Thyroid gland (tissue), 4 donors: ENCODE results near the gene SRSF12. TPM values are rescaled to one million over a fixed set of nuclear protein-coding genes. Genes with fewer than 3 reads are reported as not detected.
"Not testable (repeated sequence)": the region's sequence is repeated elsewhere in the genome, so short reads cannot be mapped to it uniquely, and the experiment has no call there.

Experiments used
- DNase-seq, 2 donors: peaks; one replicate each; pipeline ENCODE4 v3.0.0-alpha.2; 2019
- H3K27ac ChIP-seq, 3 donors: fragments of 200-600 bp; sonication (generic); 1 replicate in 2 of 3; 2 replicates in 1 of 3; pipeline ENCODE4 v1.5.1; 2016 to 2019; ENCODE audit warnings: mild to moderate bottlenecking in 1 of 3, moderate library complexity in 1 of 3
- H3K27me3 ChIP-seq: fragments of 200-600 bp; sonication (generic); one replicate; pipeline ENCODE4 v1.5.1; 2019
- H3K36me3 ChIP-seq, 2 donors: fragments of 200-600 bp; sonication (generic); one replicate each; pipeline ENCODE4 v1.5.1; 2016 to 2019
- H3K4me1 ChIP-seq, 2 donors: fragments of 200-600 bp; sonication (generic); one replicate each; pipeline ENCODE4 v1.5.1; 2017 to 2019
- H3K4me3 ChIP-seq, 3 donors: fragments of 200-600 bp; sonication (generic); replicated peaks in 1 of 3; 1 replicate in 2 of 3; 2 replicates in 1 of 3; pipeline ENCODE4 v1.5.1; 2016; ENCODE audit warnings: mild to moderate bottlenecking in 1 of 3
- H3K9me3 ChIP-seq: fragments of 200-600 bp; sonication (generic); one replicate; pipeline ENCODE4 v1.5.1; 2017
- POLR2A ChIP-seq, 2 donors: fragments of 450-650 bp; IDR thresholded peaks; one replicate each; pipeline ENCODE4 v1.6.1; 2017; ENCODE audit warnings: antibody characterized with exemption in 2 of 2, mild to moderate bottlenecking in 2 of 2, moderate library complexity in 1 of 2
- WGBS, 2 donors: methylation state at CpG; one replicate each; pipeline ENCODE4 v1.1.5; 2017; 5-methylcytosine and 5-hydroxymethylcytosine counted together
- intact Hi-C: fragments of 100-400 bp; cut with DNase I; formaldehyde crosslinking; loops from one replicate; pipeline ENCODE4 v1.15.1; 2023
- total RNA-seq, 4 donors: library from RNA; depleted of rRNA; stranded (reverse); fragments of >200 nt; gene quantifications; one replicate each; pipeline ENCODE4 v1.2.3, GENCODE V29; 2016
- TF ChIP-seq, protein P1 (sequence below), 6 experiments: fragments of 200-600 bp in 3 of 6; fragments of 450-650 bp in 3 of 6; sonication (generic) in 3 of 6; IDR thresholded peaks; one replicate each; pipeline ENCODE4 v1.5.1; 2016 to 2019; ENCODE audit warnings: antibody characterized with exemption in 6 of 6, mild to moderate bottlenecking in 2 of 6, inconsistent platforms in 1 of 6, moderate library complexity in 1 of 6

The SRSF12 gene
- total RNA-seq, 4 donors from 2014 or later: 0.88 to 3.3 (median 2.7) TPM

DNA sequence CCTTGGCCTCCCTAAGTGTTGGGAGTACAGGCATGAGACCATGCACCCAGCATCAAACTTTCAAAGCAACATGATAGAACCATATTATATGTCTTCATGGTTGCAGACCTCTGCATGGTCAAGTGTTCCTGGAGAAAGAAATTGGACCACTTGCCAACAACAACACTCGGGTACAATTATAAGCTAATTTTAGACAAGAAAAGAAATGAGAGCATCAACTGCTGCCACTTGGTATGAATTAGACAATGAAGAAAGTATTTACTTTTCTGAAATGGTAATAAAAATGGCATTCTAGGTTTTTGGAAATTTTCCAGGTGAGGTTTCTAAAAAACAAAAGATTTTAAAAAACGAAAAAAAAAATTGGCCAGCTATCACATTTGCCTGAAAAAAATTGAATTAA is 20.3 kb upstream of the SRSF12 start:
- WGBS, 2 donors: 73 to 88% methylated on average over 2 of the region's 2 CpGs
- no peaks in the 10 kb centered on the region for H3K9me3 ChIP-seq
- H3K27ac ChIP-seq: no peak overlapping the region
- no peak overlapping the region for H3K4me3 ChIP-seq
- intact Hi-C loops: no loop called here
- no peak for DNase-seq
- no peaks in the 10 kb centered on the region for H3K4me1 ChIP-seq
- TF ChIP-seq, protein P1, sequence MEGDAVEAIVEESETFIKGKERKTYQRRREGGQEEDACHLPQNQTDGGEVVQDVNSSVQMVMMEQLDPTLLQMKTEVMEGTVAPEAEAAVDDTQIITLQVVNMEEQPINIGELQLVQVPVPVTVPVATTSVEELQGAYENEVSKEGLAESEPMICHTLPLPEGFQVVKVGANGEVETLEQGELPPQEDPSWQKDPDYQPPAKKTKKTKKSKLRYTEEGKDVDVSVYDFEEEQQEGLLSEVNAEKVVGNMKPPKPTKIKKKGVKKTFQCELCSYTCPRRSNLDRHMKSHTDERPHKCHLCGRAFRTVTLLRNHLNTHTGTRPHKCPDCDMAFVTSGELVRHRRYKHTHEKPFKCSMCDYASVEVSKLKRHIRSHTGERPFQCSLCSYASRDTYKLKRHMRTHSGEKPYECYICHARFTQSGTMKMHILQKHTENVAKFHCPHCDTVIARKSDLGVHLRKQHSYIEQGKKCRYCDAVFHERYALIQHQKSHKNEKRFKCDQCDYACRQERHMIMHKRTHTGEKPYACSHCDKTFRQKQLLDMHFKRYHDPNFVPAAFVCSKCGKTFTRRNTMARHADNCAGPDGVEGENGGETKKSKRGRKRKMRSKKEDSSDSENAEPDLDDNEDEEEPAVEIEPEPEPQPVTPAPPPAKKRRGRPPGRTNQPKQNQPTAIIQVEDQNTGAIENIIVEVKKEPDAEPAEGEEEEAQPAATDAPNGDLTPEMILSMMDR (IDR thresholded peaks at IDR 0.05): no peak
- TF ChIP-seq POLR2A (IDR thresholded peaks at IDR 0.05): no peak
- no peaks in the 10 kb centered on the region for H3K27me3 ChIP-seq
- H3K36me3 ChIP-seq: no peaks in the 10 kb centered on the region

DNA sequence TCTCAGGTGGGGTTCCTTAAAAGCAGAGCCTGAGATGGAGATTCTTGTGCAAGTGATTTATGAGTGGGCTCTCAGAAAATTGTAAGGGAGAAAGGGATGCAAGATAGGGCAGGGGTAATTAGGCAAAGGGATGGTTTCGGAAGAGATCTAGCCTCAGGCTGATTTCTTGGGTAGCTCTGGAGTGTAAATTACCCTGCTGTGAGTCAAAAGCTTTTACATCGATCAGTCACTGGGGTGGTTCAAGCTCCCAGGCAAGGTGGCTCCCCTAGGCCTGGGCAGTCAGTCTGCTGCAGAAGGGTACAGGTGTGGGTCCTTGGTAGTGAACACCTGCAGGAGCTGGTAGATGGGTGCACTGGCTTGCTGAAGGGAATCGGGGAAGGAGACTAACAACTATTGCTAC is 16.9 kb upstream of the SRSF12 start:
- H3K27ac ChIP-seq: no peak overlapping the region
- H3K4me3 ChIP-seq: no peak overlapping the region
- intact Hi-C loops: no loop called here
- no peak for DNase-seq
- H3K36me3 ChIP-seq: no peaks in the 10 kb centered on the region
- H3K27me3 ChIP-seq: no peaks in the 10 kb centered on the region
- TF ChIP-seq, protein P1 (IDR thresholded peaks at IDR 0.05): no peak
- no peak for TF ChIP-seq POLR2A (IDR thresholded peaks at IDR 0.05)
- 79 to 87% methylated on average over 3 of the region's 3 CpGs for WGBS, 2 donors
- H3K4me1 ChIP-seq: no peaks in the 10 kb centered on the region
- H3K9me3 ChIP-seq: no peaks in the 10 kb centered on the region

DNA sequence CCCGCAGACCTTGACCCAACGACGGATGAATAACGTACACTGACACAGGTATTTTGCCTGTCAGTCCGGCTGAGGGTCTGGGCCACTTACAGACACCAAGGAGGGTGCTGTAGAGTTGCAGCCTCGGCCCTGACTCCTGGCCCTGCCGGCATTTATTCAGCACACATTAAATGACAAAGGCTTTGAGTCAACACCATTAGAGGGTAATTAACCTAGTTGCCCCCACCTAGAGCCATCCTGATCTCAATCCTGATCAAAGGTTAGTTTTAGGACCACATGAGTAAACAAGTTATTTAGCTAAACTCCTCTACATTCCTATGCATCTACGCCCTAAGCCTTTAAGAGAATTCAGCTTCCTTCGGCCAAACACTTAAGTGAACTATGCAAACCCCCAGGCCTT is 16.1 kb upstream of the SRSF12 start:
- Histone ChIP-seq H3K4me1 (no peaks in the 10 kb centered on the region), H3K4me3 (no peak overlapping the region), H3K36me3 (no peaks in the 10 kb centered on the region), H3K27ac (no peak overlapping the region), H3K9me3 (no peaks in the 10 kb centered on the region), H3K27me3 (no peaks in the 10 kb centered on the region)
- 84 to 88% methylated on average over 9 of the region's 9 CpGs for WGBS, 2 donors
- no peak for TF ChIP-seq POLR2A (IDR thresholded peaks at IDR 0.05)
- TF ChIP-seq, protein P1 (IDR thresholded peaks at IDR 0.05): no peak
- intact Hi-C loops: no loop called here
- no peak for DNase-seq

DNA sequence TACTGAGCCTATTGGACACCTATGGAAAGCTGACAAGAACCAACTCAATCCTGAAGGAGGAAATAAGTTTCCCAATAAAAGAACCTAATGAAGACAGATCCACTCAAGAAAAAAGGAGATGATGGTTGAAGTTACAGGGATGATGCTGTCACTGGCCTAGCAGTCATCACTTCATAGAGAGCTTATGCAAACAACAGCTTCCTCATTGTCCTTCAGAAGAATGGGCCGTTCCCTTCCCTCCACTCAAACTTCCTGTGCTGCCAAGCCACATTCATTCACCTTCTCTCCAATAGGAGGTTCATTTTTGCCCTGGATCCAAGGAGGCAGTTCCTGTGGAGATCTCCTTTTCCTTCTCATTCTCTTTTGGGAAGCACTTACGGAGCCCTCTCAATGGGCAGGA is 14.2 kb upstream of the SRSF12 start:
- 78 to 88% methylated on average over 2 of the region's 2 CpGs for WGBS, 2 donors
- H3K4me1 ChIP-seq: no peaks in the 10 kb centered on the region
- H3K4me3 ChIP-seq: no peak overlapping the region
- TF ChIP-seq, protein P1 (IDR thresholded peaks at IDR 0.05): no peak
- TF ChIP-seq POLR2A (IDR thresholded peaks at IDR 0.05): no peak
- H3K9me3 ChIP-seq: no peaks in the 10 kb centered on the region
- no peak for DNase-seq
- H3K36me3 ChIP-seq: no peaks in the 10 kb centered on the region
- no peak overlapping the region for H3K27ac ChIP-seq
- intact Hi-C loops: no loop called here
- no peaks in the 10 kb centered on the region for H3K27me3 ChIP-seq

DNA sequence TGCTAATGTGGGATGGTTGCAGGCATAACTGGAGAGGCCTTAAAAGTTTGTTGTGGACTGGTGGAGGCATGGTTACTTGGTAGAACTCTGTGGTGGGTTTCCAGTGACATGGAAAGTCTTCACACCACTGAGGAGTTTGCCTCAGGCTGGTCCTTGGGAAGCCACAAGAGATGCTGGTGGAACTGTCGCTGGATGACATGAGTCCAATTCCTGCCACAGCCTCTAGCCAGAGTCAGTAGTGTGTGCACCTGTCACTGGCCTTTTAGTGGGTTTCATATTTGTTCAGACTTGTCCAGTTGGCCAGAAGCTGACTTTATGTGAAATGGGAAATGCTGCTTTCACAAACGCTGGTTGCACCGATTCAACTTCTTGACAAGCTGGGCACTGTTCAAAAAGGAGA is 13.7 kb upstream of the SRSF12 start:
- TF ChIP-seq, protein P1 (IDR thresholded peaks at IDR 0.05): no peak
- TF ChIP-seq POLR2A (IDR thresholded peaks at IDR 0.05): no peak
- intact Hi-C loops: no loop called here
- no peak overlapping the region for H3K27ac ChIP-seq
- H3K4me1 ChIP-seq: no peaks in the 10 kb centered on the region
- no peaks in the 10 kb centered on the region for H3K9me3 ChIP-seq
- H3K36me3 ChIP-seq: no peaks in the 10 kb centered on the region
- 94 to 99% methylated on average over 3 of the region's 3 CpGs for WGBS, 2 donors
- no peaks in the 10 kb centered on the region for H3K27me3 ChIP-seq
- no peak for DNase-seq
- H3K4me3 ChIP-seq: no peak overlapping the region

DNA sequence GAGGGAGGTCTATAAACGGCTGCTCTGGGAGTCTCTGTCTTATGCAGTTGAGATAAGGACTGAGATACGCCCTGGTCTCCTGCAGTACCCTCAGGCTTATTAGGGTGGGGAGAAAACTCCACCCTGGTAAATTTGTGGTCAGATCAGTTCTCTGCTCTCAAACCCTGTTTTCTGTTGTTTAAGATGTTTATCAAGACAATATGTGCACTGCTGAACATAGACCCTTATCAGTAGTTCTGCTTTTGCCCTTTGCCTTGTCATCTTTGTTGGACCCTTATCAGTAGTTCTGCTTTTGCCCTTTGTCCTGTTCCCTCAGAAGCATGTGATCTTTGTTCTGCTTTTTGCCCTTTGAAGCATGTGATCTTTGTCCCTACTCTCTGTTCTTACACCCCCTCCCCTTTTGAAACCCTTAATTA is 10.4 kb upstream of the SRSF12 start:
- 84 to 93% methylated on average over 2 of the region's 2 CpGs for WGBS, 2 donors
- H3K36me3 ChIP-seq, H3K4me1 ChIP-seq, DNase-seq, H3K27me3 ChIP-seq, H3K27ac ChIP-seq, H3K4me3 ChIP-seq, intact Hi-C loops, H3K9me3 ChIP-seq: not testable (repeated sequence)
